AG08395 (cell line): ENCODE results near the gene DCDC2.
"Not testable (repeated sequence)": the region's sequence is repeated elsewhere in the genome, so short reads cannot be mapped to it uniquely, and the experiment has no call there.

Experiments
- DNase-seq: peaks from one replicate; pipeline ENCODE4 v3.0.0; 2012; ENCODE audit warnings: mixed read lengths, low spot score

DCDC2 gene

GRCh38 chr6:24258214-24258613 lies 99.6 kb downstream of the DCDC2 start:
- DNase-seq = not testable (repeated sequence)

GRCh38 chr6:24257282-24257681 lies 100.6 kb downstream of the DCDC2 start:
- DNase-seq = no peak

- DNase-seq = no peak
Measured at GRCh38 chr6:24255676-24256075, 102.2 kb downstream of the DCDC2 start.

GRCh38 chr6:24253360-24253759 lies 104.5 kb downstream of the DCDC2 start:
- no peak for DNase-seq

- DNase-seq = no peak
Measured at GRCh38 chr6:24252280-24252679, 105.6 kb downstream of the DCDC2 start.

GRCh38 chr6:24251339-24251738 lies 106.5 kb downstream of the DCDC2 start:
- DNase-seq = no peak

GRCh38 chr6:24249926-24250325 lies 107.9 kb downstream of the DCDC2 start:
- DNase-seq = no peak

- no peak for DNase-seq
Measured at GRCh38 chr6:24245275-24245674, 112.6 kb downstream of the DCDC2 start.

- DNase-seq = no peak
Measured at GRCh38 chr6:24242924-24243323, 114.9 kb downstream of the DCDC2 start.

GRCh38 chr6:24241779-24242178 lies 116.1 kb downstream of the DCDC2 start:
- not testable (repeated sequence) for DNase-seq

- DNase-seq = no peak
Measured at GRCh38 chr6:24240943-24241342, 116.9 kb downstream of the DCDC2 start.

GRCh38 chr6:24240380-24240928 lies 117.4 kb downstream of the DCDC2 start:
- DNase-seq = no peak

GRCh38 chr6:24238700-24239099 lies 119.2 kb downstream of the DCDC2 start:
- DNase-seq = no peak

GRCh38 chr6:24236779-24237178 lies 121.1 kb downstream of the DCDC2 start:
- not testable (repeated sequence) for DNase-seq

- DNase-seq = no peak
Measured at GRCh38 chr6:24233813-24234442, 123.9 kb downstream of the DCDC2 start.

- DNase-seq = no peak
Measured at GRCh38 chr6:24231438-24231977, 126.4 kb downstream of the DCDC2 start.

GRCh38 chr6:24229696-24230405 lies 128.0 kb downstream of the DCDC2 start:
- DNase-seq = no peak

- DNase-seq = peak; percentile 64
Measured at GRCh38 chr6:24228681-24229255, 129.1 kb downstream of the DCDC2 start.

- DNase-seq = no peak
Measured at GRCh38 chr6:24228123-24228522, 129.7 kb downstream of the DCDC2 start.

GRCh38 chr6:24227556-24227955 lies 130.3 kb downstream of the DCDC2 start:
- DNase-seq = no peak

- DNase-seq = no peak
Measured at GRCh38 chr6:24226541-24226940, 131.3 kb downstream of the DCDC2 start.

- DNase-seq = no peak
Measured at GRCh38 chr6:24225838-24226237, 132.0 kb downstream of the DCDC2 start.
